GM23248 (cell line): ENCODE measurements around the gene SYNE2. TPM values are rescaled to one million over a fixed set of nuclear protein-coding genes. Genes with fewer than 3 reads are reported as not detected.

ENCODE experiments used
- DNase-seq: peaks from one replicate; pipeline ENCODE4 v3.0.0-alpha.2; 2015
- H2AFZ ChIP-seq: fragments of 200-600 bp; sonication (generic); 2 replicates; pipeline ENCODE4 v1.6.1; 2016; ENCODE audit warnings: antibody characterized with exemption
- H3F3A ChIP-seq: fragments of 200-600 bp; sonication (generic); 2 replicates; pipeline ENCODE4 v1.6.1; 2016; ENCODE audit warnings: mild to moderate bottlenecking, antibody characterized with exemption, mixed run types; ENCODE audit not compliant: insufficient read depth
- H3K27ac ChIP-seq: fragments of 200-600 bp; sonication (generic); 2 replicates; pipeline ENCODE4 v1.5.1; 2016; ENCODE audit warnings: mild to moderate bottlenecking
- H3K27me3 ChIP-seq: fragments of 200-600 bp; sonication (generic); replicated peaks from 2 replicates; pipeline ENCODE4 v1.6.1; 2016; ENCODE audit warnings: mild to moderate bottlenecking; ENCODE audit not compliant: insufficient read depth
- H3K36me3 ChIP-seq: fragments of 200-600 bp; sonication (generic); 2 replicates; pipeline ENCODE4 v1.6.1; 2016; ENCODE audit warnings: low read depth, mild to moderate bottlenecking
- H3K4me1 ChIP-seq: fragments of 200-600 bp; sonication (generic); 2 replicates; pipeline ENCODE4 v1.6.1; 2016; ENCODE audit warnings: mild to moderate bottlenecking; ENCODE audit not compliant: insufficient read depth
- H3K4me2 ChIP-seq: fragments of 200-600 bp; sonication (generic); one replicate; pipeline ENCODE4 v1.6.1; 2016; ENCODE audit warnings: mild to moderate bottlenecking; ENCODE audit not compliant: unreplicated experiment
- H3K4me3 ChIP-seq: fragments of 200-600 bp; sonication (generic); 2 replicates; pipeline ENCODE4 v1.5.1; 2016; ENCODE audit warnings: mild to moderate bottlenecking
- H3K79me2 ChIP-seq: fragments of 200-600 bp; sonication (generic); 2 replicates; pipeline ENCODE4 v1.6.1; 2016; ENCODE audit warnings: mild to moderate bottlenecking; ENCODE audit not compliant: insufficient read depth
- H3K9ac ChIP-seq: fragments of 200-600 bp; sonication (generic); 2 replicates; pipeline ENCODE4 v1.6.1; 2016; ENCODE audit warnings: mild to moderate bottlenecking
- H3K9me2 ChIP-seq: fragments of 200-600 bp; sonication (generic); 2 replicates; pipeline ENCODE4 v1.6.1; 2016; ENCODE audit warnings: mixed run types, mild to moderate bottlenecking, moderate library complexity; ENCODE audit not compliant: insufficient read depth
- H3K9me3 ChIP-seq: fragments of 200-600 bp; sonication (generic); one replicate; pipeline ENCODE4 v1.6.1; 2017; ENCODE audit warnings: low read depth
- H4K20me1 ChIP-seq: fragments of 200-600 bp; sonication (generic); 2 replicates; pipeline ENCODE4 v1.6.0; 2016; ENCODE audit not compliant: insufficient read depth
- EZH2 ChIP-seq: fragments of 200-600 bp; sonication (generic); IDR thresholded peaks from 2 replicates; pipeline ENCODE4 v1.6.1; 2018; ENCODE audit warnings: antibody characterized with exemption, mild to moderate bottlenecking; ENCODE audit not compliant: insufficient read depth, poor library complexity, severe bottlenecking
- EZH2phosphoT487 ChIP-seq: fragments of 200-600 bp; sonication (generic); IDR thresholded peaks from 2 replicates; pipeline ENCODE4 v1.6.1; 2018; ENCODE audit warnings: antibody characterized with exemption, moderate library complexity, mild to moderate bottlenecking, low read depth; ENCODE audit not compliant: insufficient read depth
- WGBS, 2 experiments: methylation state at CpG; one replicate each; pipeline ENCODE4 v1.1.6; 2015 to 2017; ENCODE audit warnings: low lambda C conversion rate in 2 of 2, low coverage in 1 of 2; ENCODE audit errors: missing lambda C conversion rate in 2 of 2; 5-methylcytosine and 5-hydroxymethylcytosine counted together
- in situ Hi-C: fragments of 300-500 bp; cut with MboI; formaldehyde crosslinking; loops from 2 replicates; pipeline ENCODE4 v1.15.0; 2020
- polyA plus RNA-seq: library from polyadenylated mRNA; unstranded; fragments of >200 nt; fragmentation: Nextera tagmentation; extraction: Ambion mirVana; gene quantifications from 2 replicates; pipeline ENCODE4 v1.2.1, GENCODE V29; 2016
- total RNA-seq: library from RNA; depleted of rRNA; stranded (reverse); fragments of >200 nt; shearing (Covaris generic); gene quantifications from 2 replicates; pipeline ENCODE4 v1.2.3, GENCODE V29; 2014

Gene SYNE2
- total and polyA plus RNA-seq, 2 experiments from 2014 or later, result 2.8 to 4.4 TPM

DNA sequence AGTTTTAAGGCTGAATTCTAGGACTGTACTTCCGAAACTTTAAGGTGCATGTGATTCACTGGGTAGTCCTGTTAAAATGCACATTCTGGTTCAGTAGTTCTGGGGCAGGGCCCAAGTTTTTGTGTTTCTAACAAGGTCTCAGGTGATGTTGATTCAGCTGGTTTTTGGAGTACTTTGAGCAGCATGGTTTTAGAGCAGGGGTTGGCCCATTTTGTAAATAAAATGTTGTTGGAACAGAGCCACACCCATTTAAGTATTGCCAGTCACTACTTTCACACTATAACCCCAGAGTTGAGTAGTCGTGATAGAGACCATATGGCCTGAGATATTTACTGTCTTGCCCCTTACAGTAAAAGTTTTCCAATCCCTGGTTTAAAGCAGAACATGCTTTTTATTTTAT is 111.3 kb downstream of the SYNE2 start:
- H3K4me2 ChIP-seq, result no peak overlapping the region
- peaks cover 8% of the 10 kb centered on the region; the same call in 1 of the 2 replicates for H3F3A ChIP-seq
- no peaks in the 10 kb centered on the region for H3K27me3 ChIP-seq
- no peaks in the 10 kb centered on the region for H3K79me2 ChIP-seq
- H3K9me2 ChIP-seq, result no peaks in the 10 kb centered on the region
- no peak overlapping the region for H2AFZ ChIP-seq
- no peaks in the 10 kb centered on the region for H3K9me3 ChIP-seq
- H3K4me1 ChIP-seq, result peaks cover 7% of the 10 kb centered on the region; the same call in 1 of the 2 replicates
- no peak overlapping the region for H3K9ac ChIP-seq
- DNase-seq, result no peak
- WGBS, 2 experiments, result 97 to 100% methylated on average over 2 of the region's 2 CpGs
- H3K36me3 ChIP-seq, result no peaks in the 10 kb centered on the region
- no peaks in the 10 kb centered on the region for H4K20me1 ChIP-seq
- in situ Hi-C loops, result no loop called here
- H3K27ac ChIP-seq, result no peak overlapping the region
- no peak overlapping the region for H3K4me3 ChIP-seq
- TF ChIP-seq EZH2phosphoT487, result no peak
- no peak for TF ChIP-seq EZH2

DNA sequence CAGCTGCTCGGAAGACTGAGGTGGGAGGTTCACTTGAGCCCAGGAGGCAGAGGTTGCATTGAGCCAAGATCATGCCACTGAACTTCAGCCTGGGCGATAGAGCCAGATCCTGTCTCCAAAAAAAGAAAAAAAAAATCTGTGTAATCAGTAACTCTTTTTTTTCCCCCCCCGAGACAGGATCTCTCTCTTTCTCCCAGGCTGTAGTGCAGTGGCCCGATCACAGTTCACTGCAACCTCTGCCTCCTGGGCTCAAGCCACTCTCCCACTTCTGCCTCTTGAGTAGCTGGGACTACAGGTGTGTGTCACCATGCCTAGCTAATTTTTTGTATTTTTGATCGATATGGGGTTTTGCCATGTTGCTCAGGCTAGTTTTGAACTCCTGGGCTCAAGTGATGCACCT is 113.6 kb downstream of the SYNE2 start:
- Histone ChIP-seq H3K4me1 (no peaks in the 10 kb centered on the region; the same call in 1 of the 2 replicates), H3K79me2 (no peaks in the 10 kb centered on the region), H3K9ac (no peak overlapping the region), H4K20me1 (no peaks in the 10 kb centered on the region), H3K9me3 (no peaks in the 10 kb centered on the region), H3K4me2 (no peak overlapping the region), H3K27ac (no peak overlapping the region), H3F3A (peaks cover under 1% of the 10 kb centered on the region; the same call in 1 of the 2 replicates), H3K36me3 (no peaks in the 10 kb centered on the region), H2AFZ (no peak overlapping the region), H3K27me3 (no peaks in the 10 kb centered on the region), H3K4me3 (no peak overlapping the region), H3K9me2 (no peaks in the 10 kb centered on the region)
- 86 to 94% methylated on average over 5 of the region's 5 CpGs for WGBS, 2 experiments
- no peak for DNase-seq
- no peak for TF ChIP-seq EZH2
- TF ChIP-seq EZH2phosphoT487, result no peak
- in situ Hi-C loops, result no loop called here

DNA sequence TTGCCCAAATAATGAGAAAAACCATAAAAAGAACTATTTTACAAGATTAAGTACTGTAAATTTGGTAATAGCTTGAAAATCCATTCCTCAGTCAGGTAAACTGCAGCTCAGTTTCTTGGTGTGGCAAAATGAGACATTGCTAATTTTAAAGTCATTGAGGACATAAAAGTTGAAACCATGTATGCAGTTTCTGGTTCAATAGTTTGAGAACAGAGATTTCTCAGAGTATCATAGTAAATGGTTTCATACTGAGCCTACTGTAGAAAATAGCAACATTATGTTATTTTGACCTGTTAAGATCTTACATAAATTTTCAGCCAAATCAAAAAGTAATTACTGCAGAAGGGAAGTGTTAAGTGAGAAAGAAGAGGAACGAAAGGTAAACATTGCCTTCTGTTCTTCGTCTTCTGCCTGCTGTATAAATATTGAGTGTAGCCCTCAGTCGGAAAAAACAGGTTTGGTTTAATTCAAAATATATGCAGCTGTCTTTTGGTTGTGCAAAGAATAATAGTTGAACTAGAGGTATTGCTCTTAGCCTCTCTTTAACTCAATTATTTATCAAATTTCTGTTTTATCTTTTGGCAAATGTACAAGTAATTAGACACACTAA is 119.6 kb downstream of the SYNE2 start:
- Histone ChIP-seq H3K9me3 (no peaks in the 10 kb centered on the region), H3K9me2 (no peaks in the 10 kb centered on the region), H3K27me3 (no peaks in the 10 kb centered on the region), H2AFZ (no peak overlapping the region), H3K4me3 (no peak overlapping the region), H3K4me1 (no peaks in the 10 kb centered on the region), H3K27ac (no peak overlapping the region), H3K79me2 (no peaks in the 10 kb centered on the region), H3K36me3 (no peaks in the 10 kb centered on the region), H3F3A (no peaks in the 10 kb centered on the region), H4K20me1 (no peaks in the 10 kb centered on the region), H3K4me2 (no peak overlapping the region), H3K9ac (no peak overlapping the region)
- in situ Hi-C loops, result no loop called here
- WGBS, 2 experiments, result 94 to 97% methylated on average over 3 of the region's 3 CpGs
- TF ChIP-seq EZH2phosphoT487, result no peak
- no peak for TF ChIP-seq EZH2
- DNase-seq, result no peak

DNA sequence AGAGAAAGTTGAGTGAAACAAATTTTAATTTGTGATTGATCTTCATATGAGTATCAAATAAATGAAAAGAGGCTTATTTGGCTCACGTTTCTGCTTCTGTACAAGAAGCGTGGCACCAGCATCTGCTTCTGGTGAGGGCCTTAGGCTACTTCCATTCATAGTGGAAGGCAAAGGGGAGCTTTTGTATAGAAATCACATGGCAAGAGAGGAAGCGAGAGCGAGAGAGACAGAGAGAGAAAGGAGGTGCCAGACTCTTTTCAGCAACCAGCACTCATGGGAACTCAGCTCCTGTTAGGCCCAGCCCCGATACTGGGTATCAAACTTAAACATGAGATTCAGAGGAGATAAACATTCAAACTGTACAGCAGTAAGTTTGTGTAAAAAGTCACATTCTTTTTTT is 121.4 kb downstream of the SYNE2 start:
- no peaks in the 10 kb centered on the region for H4K20me1 ChIP-seq
- H2AFZ ChIP-seq, result no peak overlapping the region
- TF ChIP-seq EZH2phosphoT487 (no peak), EZH2 (no peak)
- 91 to 98% methylated on average over 5 of the region's 5 CpGs for WGBS, 2 experiments
- no peak overlapping the region for H3K27ac ChIP-seq
- in situ Hi-C loops, result no loop called here
- H3K4me3 ChIP-seq, result no peak overlapping the region
- no peak overlapping the region for H3K9ac ChIP-seq
- H3K9me3 ChIP-seq, result no peaks in the 10 kb centered on the region
- no peaks in the 10 kb centered on the region for H3K9me2 ChIP-seq
- H3K4me2 ChIP-seq, result no peak overlapping the region
- no peaks in the 10 kb centered on the region for H3K27me3 ChIP-seq
- H3F3A ChIP-seq, result no peaks in the 10 kb centered on the region
- DNase-seq, result no peak
- no peaks in the 10 kb centered on the region for H3K79me2 ChIP-seq
- H3K36me3 ChIP-seq, result no peaks in the 10 kb centered on the region
- no peaks in the 10 kb centered on the region for H3K4me1 ChIP-seq
